Iris pigment epithelial cell (primary cell): ENCODE results near the gene PXMP2.

Experiments used
- DNase-seq: peaks from one replicate; pipeline ENCODE4 v3.0.0-alpha.2; 2011; ENCODE audit warnings: low read depth

Gene PXMP2

DNA sequence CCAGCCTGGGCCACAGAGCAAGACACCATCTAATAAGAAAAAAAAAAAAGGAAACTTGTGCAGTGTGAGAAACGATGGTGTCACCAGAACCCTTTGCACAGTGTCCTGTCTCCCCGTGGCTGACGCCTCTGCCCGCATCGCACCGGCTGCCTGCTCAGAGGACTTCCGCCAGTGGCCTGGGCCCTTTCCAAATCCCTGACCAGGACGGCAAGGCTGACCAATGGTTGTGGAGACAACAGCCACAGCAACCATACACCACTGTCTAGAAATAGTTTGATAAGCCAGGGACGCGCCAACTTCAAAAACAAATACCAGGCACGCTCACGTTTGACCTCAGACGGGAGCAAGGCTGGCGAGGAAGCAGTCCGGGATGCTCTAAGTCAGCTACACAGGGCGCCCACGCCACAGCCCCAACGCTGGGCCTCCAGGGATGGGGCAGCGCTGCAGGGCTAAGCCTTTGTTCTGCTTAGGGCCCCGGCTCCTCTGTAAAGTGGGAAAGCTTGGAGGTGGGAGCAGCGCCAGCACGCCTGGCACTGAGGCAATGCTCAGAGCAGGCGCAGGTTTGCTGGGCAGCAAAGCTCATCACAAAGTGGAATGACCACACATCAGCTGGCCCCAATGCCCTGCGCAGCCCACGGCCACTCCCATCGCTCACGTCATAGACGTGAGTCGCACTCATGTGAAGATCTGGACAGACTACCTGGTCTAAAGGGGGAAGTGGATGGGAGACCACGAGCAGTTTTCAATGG is 35.8 kb downstream of the PXMP2 start:
- DNase-seq, result peak; percentile 16

DNA sequence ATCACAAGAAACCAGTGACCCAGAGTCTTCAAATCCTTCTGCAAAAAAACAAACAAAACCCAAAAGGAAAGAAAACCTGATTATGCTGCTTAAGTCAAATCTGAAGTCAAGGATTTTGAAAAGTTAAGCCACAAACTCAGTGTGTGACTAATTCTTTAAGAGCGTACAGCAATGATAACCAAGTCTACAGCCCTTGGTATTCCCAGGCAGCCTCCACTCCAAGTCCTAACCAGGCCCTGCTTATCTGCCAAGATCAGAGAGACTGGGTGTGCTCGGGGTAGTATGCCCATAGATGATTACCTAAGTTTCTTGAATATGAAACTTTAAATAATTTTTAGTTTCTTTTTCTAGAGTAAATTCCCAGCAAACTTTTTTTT is 36.4 kb downstream of the PXMP2 start:
- DNase-seq, result peak; percentile 66

DNA sequence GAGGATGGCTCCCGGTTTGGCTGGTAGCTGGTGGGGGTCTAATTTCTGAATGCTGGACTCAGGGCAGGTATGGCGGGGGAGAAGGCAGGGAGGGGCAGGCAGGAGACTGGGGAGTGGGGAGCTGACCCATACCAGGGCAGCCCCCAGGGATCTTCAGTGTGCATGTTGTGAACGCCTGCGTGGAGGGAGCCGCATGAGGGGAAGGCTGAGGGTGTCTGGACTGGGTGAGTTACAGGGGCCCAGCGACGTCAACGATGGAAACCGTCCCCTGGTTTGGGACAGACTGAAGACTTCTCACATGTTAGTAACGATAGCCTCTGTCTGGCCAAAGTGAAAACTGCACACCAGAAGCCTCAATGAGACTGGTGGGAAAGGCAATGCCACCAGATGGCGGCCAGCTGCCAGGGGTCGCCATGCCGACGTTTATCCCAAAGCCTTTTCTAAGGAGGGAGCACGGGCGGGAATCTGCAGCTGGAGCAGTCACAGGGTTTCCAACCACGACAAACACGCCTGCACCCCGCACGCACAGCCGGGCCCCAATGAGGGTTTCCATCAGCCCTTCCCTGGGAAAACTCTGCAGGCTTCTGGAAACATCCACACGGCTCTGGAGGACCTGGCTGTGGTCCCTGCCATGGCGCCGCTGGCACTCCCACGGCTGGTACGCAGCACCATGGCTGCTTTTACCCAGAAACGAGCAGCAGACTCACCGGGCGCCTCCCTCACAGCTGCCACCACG is 37.3 kb downstream of the PXMP2 start:
- no peak for DNase-seq

- DNase-seq, result no peak
Measured at GRCh38 chr12:132726386-132726785, 39.0 kb downstream of the PXMP2 start.

DNA sequence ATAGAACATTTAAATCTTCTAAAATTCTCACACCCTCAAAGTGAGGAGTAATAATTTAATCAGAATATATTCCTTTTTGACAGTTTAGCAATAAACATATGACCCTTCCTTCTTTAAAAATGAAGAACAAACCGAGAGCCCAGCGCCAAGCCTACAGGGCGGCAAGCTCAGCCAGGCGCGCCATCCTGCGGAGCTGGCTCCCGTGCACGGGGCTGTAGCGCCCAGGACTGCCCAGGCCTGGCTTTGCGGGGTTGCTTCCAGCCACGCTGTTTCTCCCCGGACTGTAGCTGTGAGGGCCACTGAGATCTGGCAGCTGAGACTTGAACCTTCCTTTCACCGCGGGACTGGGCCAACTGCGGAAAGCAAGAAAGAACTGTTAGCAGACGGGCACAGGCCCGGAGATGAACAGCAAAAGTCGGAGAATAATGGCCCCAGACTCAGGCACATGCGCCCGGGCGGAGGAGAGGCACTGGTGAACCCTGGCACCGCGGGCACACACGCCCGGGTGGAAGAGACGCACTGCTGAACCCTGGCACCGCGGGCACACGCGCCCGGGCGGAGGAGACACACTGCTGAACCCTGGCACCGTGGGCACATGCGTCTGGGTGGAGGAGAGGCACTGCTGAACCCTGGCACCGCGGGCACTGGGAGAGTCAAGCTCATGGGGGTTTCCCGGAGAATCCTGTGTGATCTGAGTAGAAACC is 39.9 kb downstream of the PXMP2 start:
- no peak for DNase-seq

GRCh38 chr12:132728502-132728901 is 41.1 kb downstream of the PXMP2 start:
- no peak for DNase-seq

- no peak for DNase-seq
Measured at GRCh38 chr12:132729541-132730320, 42.3 kb downstream of the PXMP2 start.

DNA sequence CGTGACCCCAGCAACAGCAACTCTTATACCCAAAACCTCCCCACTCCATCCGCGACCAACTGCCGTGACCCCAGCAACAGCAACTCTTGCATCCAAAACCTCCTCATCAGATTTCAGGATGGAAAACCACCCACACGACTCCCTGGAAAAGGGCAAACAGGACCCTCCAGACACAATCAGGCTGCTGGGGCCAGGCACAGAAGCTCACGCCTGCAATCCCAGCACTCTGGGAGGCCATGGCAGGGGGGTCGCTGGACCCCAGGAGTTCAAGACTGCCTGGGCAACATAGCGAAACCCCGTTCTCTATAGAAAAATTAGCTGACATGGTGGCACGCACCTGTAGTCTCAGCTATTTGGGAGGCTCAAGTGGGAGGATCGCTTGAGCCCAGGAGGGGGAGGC is 43.0 kb downstream of the PXMP2 start:
- DNase-seq, result no peak

DNA sequence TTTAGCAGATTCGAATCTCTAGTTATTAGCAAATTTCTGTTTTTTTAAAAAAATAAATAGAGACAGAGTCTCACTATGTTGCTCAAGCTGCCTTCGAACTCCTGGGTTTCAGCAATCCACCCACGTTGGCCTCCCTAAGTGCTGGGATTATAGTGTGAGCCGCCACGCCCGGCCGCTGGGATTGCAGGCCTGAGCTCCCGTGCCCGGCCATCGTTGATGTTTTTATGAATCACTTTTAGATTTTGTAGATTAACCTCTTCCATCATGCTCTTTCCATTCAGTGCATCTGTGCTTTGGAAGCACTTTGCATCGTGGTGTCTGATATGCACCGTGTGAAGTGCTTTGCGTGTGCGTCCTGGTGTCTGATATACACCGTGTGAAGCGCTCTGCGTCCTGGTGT is 44.2 kb downstream of the PXMP2 start:
- peak; percentile 42 for DNase-seq

- no peak for DNase-seq
Measured at GRCh38 chr12:132734206-132734605, 46.8 kb downstream of the PXMP2 start.

DNA sequence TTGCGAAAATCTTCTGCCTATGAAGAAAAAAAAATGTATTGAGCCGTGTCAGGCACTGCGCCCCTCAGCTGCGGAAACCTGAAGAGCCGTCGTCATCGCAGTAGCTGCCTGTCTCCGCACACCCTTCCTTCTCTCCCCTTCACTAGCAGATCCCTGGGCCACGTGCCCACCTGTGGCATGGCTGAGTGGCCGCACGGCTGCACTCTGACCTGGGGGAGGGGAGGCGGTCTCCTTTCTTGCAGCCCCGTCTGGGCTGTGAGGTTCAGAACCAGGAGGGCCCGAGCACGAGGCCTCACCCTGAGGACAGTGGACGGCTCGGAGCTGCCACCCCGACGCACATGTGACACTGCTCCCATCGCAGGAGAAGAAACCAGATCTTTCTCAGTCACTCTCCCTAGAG is 48.1 kb downstream of the PXMP2 start:
- no peak for DNase-seq

DNA sequence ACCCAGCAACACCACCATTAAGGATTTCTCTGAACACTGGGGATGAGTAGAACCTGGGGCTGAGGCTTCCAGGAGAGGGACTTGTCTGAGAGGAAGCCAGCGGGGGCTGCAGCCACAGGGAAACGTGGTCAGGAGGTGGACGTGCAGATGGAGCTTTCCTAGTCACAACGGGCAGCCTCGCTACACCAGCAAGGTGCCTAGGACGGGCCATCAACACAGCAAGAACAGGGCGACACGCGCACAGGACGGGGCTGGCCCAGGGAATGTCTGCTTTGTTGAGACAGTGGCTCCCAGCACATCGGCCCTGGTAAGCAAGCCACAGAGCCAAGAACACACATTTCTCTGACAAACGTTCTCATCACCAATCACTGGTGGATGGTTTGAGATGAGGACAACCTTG is 49.0 kb downstream of the PXMP2 start:
- DNase-seq, result no peak

DNA sequence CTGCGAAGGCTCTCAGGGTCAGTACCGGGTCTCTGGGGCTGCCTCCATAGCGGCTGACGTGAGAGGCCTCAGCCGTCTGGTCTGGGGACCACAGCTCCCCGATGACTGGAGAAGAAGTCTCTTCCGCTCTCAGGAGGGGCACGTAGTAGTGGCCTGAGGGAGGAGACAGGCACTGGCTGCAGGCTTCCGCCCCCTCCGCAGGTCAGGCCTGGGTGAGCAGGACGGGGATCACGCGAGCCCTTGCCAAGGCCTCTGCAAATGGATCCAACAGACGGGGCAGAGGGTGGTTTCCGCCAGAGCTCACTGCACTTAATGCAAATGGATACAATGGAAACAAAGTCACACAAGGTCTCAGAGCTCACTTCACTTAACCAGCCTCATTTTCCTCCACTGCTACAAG is 49.5 kb downstream of the PXMP2 start:
- no peak for DNase-seq

DNA sequence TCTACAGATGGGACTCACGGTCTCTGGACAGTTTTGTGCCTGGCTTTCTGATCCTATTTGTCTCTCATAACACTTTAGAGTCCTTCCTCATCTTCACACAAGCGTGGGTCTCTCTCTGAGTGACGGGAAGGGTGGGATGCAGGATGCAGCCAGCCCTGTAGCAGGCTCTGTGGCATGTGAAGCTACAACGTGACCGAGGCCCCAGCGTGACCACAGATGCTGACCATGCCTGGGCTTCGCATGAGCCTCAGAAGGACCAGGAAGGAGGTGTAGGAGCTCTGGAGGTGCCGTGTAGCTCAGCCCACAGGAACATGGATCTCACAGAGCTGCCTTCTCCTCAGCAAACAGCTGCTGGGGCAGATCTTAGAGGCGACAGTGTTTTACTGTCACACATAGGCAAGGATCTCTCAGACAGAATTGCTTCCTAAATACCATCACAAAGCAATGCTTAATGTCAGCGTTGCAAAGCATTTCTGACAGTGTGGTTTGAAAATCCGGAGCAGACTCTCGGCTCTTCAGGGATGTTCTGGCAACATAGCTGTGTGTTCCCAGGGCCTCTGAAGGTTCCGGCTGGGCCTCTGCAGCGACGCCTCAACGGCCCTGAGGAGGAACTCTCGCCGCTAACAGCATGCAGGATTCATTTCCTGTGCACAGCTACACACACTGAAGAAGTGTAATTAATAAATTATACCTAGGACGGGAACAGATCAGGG is 52.4 kb downstream of the PXMP2 start:
- DNase-seq, result no peak

GRCh38 chr12:132740313-132740646 is 52.9 kb downstream of the PXMP2 start:
- DNase-seq, result no peak

GRCh38 chr12:132740652-132741051 is 53.3 kb downstream of the PXMP2 start:
- no peak for DNase-seq

- DNase-seq, result no peak
Measured at GRCh38 chr12:132741620-132742019, 54.2 kb downstream of the PXMP2 start.

DNA sequence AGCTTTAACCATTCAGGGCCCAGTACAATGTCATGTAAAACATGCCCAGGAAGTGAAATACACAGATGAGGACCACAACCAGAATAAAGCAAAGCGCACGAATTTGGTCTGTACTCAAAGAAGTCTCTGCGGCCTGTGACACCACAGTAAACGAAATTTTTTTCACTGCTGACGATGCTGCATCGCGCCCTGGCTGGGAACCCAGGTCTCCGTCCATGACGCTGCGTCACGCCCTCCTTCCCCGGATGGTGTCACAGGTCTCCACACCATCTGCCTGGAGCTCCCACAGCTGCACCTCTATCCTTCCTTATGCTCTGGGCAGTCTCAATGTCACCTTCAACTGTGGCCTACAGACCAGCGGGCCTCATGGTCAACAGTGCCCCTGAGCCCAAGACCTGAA is 56.4 kb downstream of the PXMP2 start:
- no peak for DNase-seq

GRCh38 chr12:132746613-132747012 is 59.2 kb downstream of the PXMP2 start:
- peak; percentile 42 for DNase-seq

DNA sequence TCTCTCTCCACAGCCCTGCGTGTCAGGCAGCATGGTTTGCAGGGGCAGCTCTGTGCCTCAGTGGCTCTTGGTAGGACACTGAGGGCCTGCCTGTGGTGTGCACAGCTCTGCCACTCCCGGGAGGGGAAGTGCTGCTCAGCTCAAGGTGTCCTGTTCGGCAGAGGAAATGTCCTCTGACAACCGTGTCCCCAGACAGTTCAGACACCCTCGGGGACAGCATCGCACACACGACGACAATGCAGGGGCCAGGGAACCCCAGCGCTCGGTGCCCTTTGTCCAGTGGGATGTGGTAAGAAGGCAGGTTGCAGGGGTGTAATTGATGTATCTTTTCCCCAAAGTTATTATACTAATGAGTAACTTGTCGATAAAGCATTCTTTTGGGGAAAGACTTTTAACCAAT is 60.0 kb downstream of the PXMP2 start:
- DNase-seq, result no peak

GRCh38 chr12:132747896-132748295 is 60.5 kb downstream of the PXMP2 start:
- DNase-seq, result no peak

DNA sequence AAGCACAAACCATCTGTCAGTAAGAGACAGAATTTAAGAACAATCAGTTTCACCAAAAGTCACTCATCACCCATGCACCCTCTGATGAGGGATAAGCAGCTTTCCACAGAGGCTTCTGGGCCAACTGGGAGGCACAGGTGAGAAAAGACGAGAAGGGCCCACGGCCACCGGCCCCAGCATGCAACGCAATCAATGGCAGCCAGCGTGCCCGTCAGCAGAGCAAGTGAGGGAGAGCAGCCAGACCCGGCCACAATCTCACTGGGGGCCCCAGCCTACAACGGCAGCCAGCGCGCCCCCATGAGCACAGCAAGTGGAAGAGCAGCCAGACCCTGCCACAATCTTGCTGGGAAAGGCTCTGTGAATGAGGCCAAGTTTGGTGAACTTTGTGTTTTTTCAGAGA is 60.9 kb downstream of the PXMP2 start:
- DNase-seq, result no peak
